Caco-2 (cell line): ENCODE data around the gene RBM11. TPM values are rescaled to one million over a fixed set of nuclear protein-coding genes. Genes with fewer than 3 reads are reported as not detected.
"Not testable (repeated sequence)": the region's sequence is repeated elsewhere in the genome, so short reads cannot be mapped to it uniquely, and the experiment has no call there.

Source experiments
- Bru-seq: library from RNA; stranded (reverse); fragments of 400-500 nt; gene quantifications from one replicate; lab custom pipeline; 2021; lab: Mats Ljungman, UMichigan
- BruChase-seq, 2 experiments: library from RNA; stranded (reverse); fragments of 400-500 nt; gene quantifications; one replicate each; lab custom pipeline; 2021; lab: Mats Ljungman, UMichigan
- BruUV-seq: library from RNA; stranded (reverse); fragments of 400-500 nt; replicated peaks from 2 replicates; lab custom pipeline; 2021; lab: Mats Ljungman, UMichigan
- CTCF ChIA-PET: fragments of 300-600 bp; sonication (Branson Sonifier 250); formaldehyde crosslinking; loops from one replicate; lab custom pipeline; 2022; ENCODE audit warnings: antibody characterized with exemption; lab: Charles Lee
- POLR2A ChIA-PET: fragments of 300-600 bp; sonication (Branson Sonifier 250); formaldehyde crosslinking; loops from one replicate; lab custom pipeline; 2022; ENCODE audit warnings: antibody characterized with exemption; lab: Charles Lee
- DNase-seq, 2 experiments: peaks; one replicate each; pipeline versions ENCODE4 v3.0.0 to v3.0.0-alpha.2; 2020 to 2022
- H3K27me3 ChIP-seq: replicated peaks from 2 replicates; pipeline ENCODE4 v1.6.0; 2011; ENCODE audit warnings: low read length; ENCODE audit not compliant: control insufficient read depth, insufficient read depth
- H3K36me3 ChIP-seq: 2 replicates; pipeline ENCODE4 v1.5.1; 2011; ENCODE audit warnings: low read length; ENCODE audit not compliant: control insufficient read depth, insufficient read depth
- H3K4me1 ChIP-seq: fragments of 250-450 bp; sonication (Bioruptor Pico); 2 replicates; pipeline ENCODE4 v1.5.1; 2020; ENCODE audit warnings: mild to moderate bottlenecking
- H3K4me3 ChIP-seq: 2 replicates; pipeline ENCODE4 v1.5.1; 2011; ENCODE audit warnings: low read depth, mild to moderate bottlenecking, control low read depth, low read length
- H3K9me3 ChIP-seq: fragments of 250-450 bp; sonication (Bioruptor Pico); 2 replicates; pipeline ENCODE4 v1.5.1; 2020; ENCODE audit warnings: mild to moderate bottlenecking, moderate library complexity
- H3K27ac Mint-ChIP-seq: one replicate; pipeline ENCODE4 v1.8.0; 2022; ENCODE audit warnings: mixed read lengths; ENCODE audit not compliant: unreplicated experiment
- H3K27me3 Mint-ChIP-seq: one replicate; pipeline ENCODE4 v1.8.0; 2022; ENCODE audit warnings: mixed read lengths; ENCODE audit not compliant: insufficient read depth, unreplicated experiment
- H3K36me3 Mint-ChIP-seq: one replicate; pipeline ENCODE4 v1.8.0; 2022; ENCODE audit warnings: mild to moderate bottlenecking, mixed read lengths; ENCODE audit not compliant: insufficient read depth, unreplicated experiment
- H3K4me1 Mint-ChIP-seq: one replicate; pipeline ENCODE4 v1.8.0; 2022; ENCODE audit warnings: low read depth, mixed read lengths; ENCODE audit not compliant: unreplicated experiment
- H3K4me3 Mint-ChIP-seq: one replicate; pipeline ENCODE4 v1.8.0; 2022; ENCODE audit warnings: mild to moderate bottlenecking, moderate library complexity, mixed read lengths; ENCODE audit not compliant: unreplicated experiment
- H3K9me3 Mint-ChIP-seq: one replicate; pipeline ENCODE4 v1.8.0; 2022; ENCODE audit warnings: mixed read lengths; ENCODE audit not compliant: unreplicated experiment
- intact Hi-C: fragments of 100-400 bp; cut with micrococcal nuclease; formaldehyde crosslinking; loops from one replicate; pipeline ENCODE4 v1.10.0; 2022; ENCODE audit not compliant: unreplicated experiment
- long read RNA-seq: library from polyadenylated mRNA; stranded (forward); transcript quantifications from one replicate; pipeline ENCODE4 v2.0.0, GENCODE V29; 2022
- total RNA-seq: library from RNA; stranded (reverse); gene quantifications from 2 replicates; pipeline ENCODE4 v1.2.3, GENCODE V29; 2022
- TF ChIP-seq, protein P1 (sequence below), 2 experiments: fragments of 200-600 bp in 1 of 2; IDR thresholded peaks; 1 replicate in 1 of 2; 2 replicates in 1 of 2; pipeline versions ENCODE4 v1.5.1 to v1.8.0; 2011 to 2022; ENCODE audit warnings: antibody characterized with exemption in 1 of 2, control low read depth in 1 of 2, inconsistent platforms in 1 of 2, low read depth in 1 of 2, low read length in 1 of 2, mild to moderate bottlenecking in 1 of 2, moderate library complexity in 1 of 2; ENCODE audit not compliant: insufficient read depth in 1 of 2, severe bottlenecking in 1 of 2, unreplicated experiment in 1 of 2

RBM11 gene, protein sequence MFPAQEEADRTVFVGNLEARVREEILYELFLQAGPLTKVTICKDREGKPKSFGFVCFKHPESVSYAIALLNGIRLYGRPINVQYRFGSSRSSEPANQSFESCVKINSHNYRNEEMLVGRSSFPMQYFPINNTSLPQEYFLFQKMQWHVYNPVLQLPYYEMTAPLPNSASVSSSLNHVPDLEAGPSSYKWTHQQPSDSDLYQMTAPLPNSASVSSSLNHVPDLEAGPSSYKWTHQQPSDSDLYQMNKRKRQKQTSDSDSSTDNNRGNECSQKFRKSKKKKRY
- total RNA-seq (0.61 and 0.74 TPM in 2 replicates), Bru-seq, nascent RNA (percentile 42 among the genes with signal in this experiment), BruChase-seq, experiment 1, labeled RNA remaining after a 2-hour chase (percentile 48 among the genes with signal in this experiment), BruChase-seq, experiment 2, labeled RNA remaining after a 6-hour chase (percentile 36 among the genes with signal in this experiment)
- long read RNA-seq: 0 reads

DNA sequence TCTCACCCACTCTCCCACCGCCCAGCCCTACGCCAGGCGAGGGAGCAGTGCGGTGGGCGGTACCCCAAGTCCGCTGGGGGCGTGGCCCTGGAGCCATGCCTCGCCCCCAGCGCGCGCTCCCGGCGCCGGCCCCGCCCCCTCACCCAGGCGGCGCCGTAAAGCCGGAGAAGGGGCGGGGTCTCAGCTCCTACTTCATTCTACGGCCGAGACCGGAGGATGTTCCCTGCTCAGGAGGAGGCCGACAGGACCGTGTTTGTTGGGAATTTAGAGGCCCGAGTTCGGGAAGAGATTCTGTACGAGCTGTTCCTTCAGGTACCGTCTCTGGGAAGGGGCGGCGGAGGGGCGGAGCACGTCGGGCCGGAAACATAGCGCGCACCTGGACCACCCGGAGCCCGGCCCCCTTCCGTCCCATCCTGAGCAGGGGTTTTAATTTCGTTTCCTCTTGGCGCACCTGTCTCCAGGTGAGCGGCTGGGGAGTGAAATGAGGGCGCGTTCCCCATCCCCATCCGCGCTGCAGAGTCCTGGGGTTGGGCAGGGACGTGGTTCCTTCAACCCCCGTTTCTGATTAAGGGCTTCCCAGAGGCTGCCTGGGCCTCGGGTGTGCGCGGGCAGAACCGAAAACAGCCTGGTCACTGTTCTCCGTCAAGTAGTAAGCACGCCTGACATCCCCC, at the start of gene RBM11:
Gene RBM11 (plus strand): TSS at position 187 of the 671 bp plus-strand sequence. CDS start 30 bp downstream, at position 217.
- no peaks in the 10 kb centered on the region for H3K36me3 Mint-ChIP-seq
- CTCF ChIA-PET: interaction anchor here (0.6 kb wide), 1 partner anchor 70 kb away, joined by 3 read pairs; no protein-coding TSS in a partner anchor
- TF ChIP-seq, protein P1, sequence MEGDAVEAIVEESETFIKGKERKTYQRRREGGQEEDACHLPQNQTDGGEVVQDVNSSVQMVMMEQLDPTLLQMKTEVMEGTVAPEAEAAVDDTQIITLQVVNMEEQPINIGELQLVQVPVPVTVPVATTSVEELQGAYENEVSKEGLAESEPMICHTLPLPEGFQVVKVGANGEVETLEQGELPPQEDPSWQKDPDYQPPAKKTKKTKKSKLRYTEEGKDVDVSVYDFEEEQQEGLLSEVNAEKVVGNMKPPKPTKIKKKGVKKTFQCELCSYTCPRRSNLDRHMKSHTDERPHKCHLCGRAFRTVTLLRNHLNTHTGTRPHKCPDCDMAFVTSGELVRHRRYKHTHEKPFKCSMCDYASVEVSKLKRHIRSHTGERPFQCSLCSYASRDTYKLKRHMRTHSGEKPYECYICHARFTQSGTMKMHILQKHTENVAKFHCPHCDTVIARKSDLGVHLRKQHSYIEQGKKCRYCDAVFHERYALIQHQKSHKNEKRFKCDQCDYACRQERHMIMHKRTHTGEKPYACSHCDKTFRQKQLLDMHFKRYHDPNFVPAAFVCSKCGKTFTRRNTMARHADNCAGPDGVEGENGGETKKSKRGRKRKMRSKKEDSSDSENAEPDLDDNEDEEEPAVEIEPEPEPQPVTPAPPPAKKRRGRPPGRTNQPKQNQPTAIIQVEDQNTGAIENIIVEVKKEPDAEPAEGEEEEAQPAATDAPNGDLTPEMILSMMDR (IDR thresholded peaks at IDR 0.05; ENCODE audit: insufficient read depth in 1 of 2, low read depth in 1 of 2, low read length in 1 of 2, severe bottlenecking in 1 of 2, unreplicated experiment in 1 of 2): no peak
- Histone ChIP-seq H3K36me3 (no peaks in the 10 kb centered on the region), H3K9me3 (no peaks in the 10 kb centered on the region; the same call in 1 of the 2 replicates), H3K4me3 (peak within 1 kb of the TSS; percentile 56), H3K27me3 (no peaks in the 10 kb centered on the region), H3K4me1 (no peaks in the 10 kb centered on the region)
- no TSS peak for BruUV-seq
- H3K4me1 Mint-ChIP-seq: no peaks in the 10 kb centered on the region
- no peaks in the 10 kb centered on the region for H3K9me3 Mint-ChIP-seq
- H3K4me3 Mint-ChIP-seq: peak within 1 kb of the TSS; percentile 78
- POLR2A ChIA-PET: no interaction called here
- H3K27ac Mint-ChIP-seq: no peak within 1 kb of the TSS
- peaks cover 2% of the 10 kb centered on the region for H3K27me3 Mint-ChIP-seq
- intact Hi-C loops: no loop called here
- peak; percentile 72 to 82 for DNase-seq

DNA sequence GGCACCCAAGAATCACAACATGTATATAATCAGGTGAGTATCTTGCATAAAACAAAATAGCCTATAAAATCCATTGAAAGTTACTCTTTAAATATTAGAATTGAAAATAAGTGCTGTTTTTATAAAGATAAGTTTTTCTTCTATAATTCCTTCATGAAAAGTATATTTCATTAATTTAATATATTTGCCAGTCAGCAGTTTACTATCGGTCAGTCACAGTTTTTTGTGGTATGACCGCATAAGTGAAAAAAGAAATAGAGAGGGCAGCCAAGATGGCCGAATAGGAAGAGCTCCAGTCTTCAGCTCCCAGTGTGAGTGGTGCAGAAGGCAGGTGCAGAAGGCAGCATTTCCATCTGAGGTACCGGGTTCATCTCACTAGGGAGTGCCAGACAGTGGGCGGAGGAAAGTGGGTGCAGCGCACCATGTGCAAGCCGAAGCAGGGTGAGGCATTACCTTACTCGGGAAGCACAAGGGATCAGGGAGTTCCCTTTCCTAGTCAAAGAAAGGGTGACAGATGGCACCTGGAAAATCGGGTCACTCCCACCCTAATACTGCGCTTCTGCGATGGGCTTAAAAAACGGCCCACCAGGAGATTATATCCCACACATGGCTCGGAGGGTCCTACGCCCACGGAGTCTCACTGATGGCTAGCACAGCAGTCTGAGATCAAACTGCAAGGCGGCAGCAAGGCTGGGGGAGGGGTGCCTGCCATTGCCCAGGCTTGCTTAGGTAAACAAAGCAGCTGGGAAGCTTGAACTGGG, 49.3 kb upstream of the RBM11 start:
- H3K4me1 Mint-ChIP-seq, H3K27me3 Mint-ChIP-seq, H3K4me1 ChIP-seq, H3K36me3 Mint-ChIP-seq, intact Hi-C loops, H3K27ac Mint-ChIP-seq, H3K36me3 ChIP-seq, H3K9me3 ChIP-seq, H3K9me3 Mint-ChIP-seq, BruUV-seq, H3K27me3 ChIP-seq, POLR2A ChIA-PET: not testable (repeated sequence)
- peak; percentile 19 to 42 for DNase-seq
- CTCF ChIA-PET: interaction anchor here (1.0 kb wide), 1 partner anchor 216 kb away, joined by 3 read pairs; the partner anchor contains the start of gene HSPA13
- H3K4me3 ChIP-seq: peak overlapping the region; percentile 12
- peak overlapping the region; percentile 60 for H3K4me3 Mint-ChIP-seq

GRCh38 chr21:14206222-14206621, 9.7 kb upstream of the RBM11 start:
- no peak for DNase-seq

More at GRCh38 chr21:14206222-14206621, 9.7 kb upstream of the RBM11 start:
- no TSS peak for BruUV-seq
- POLR2A ChIA-PET: no interaction called here
- H3K4me1 Mint-ChIP-seq: no peaks in the 10 kb centered on the region
- H3K9me3 Mint-ChIP-seq: no peaks in the 10 kb centered on the region
- H3K27ac Mint-ChIP-seq: no peak overlapping the region
- TF ChIP-seq, protein P1 (IDR thresholded peaks at IDR 0.05; ENCODE audit: insufficient read depth in 1 of 2, low read depth in 1 of 2, low read length in 1 of 2, severe bottlenecking in 1 of 2, unreplicated experiment in 1 of 2): no peak
- 0 out of 2 replicates have a peak, but pooled peaks cover 2% of the 10 kb centered on the region for H3K9me3 ChIP-seq
- H3K4me3 Mint-ChIP-seq: no peak overlapping the region
- H3K4me3 ChIP-seq: no peak overlapping the region
- H3K4me1 ChIP-seq: no peaks in the 10 kb centered on the region
- H3K36me3 ChIP-seq: no peaks in the 10 kb centered on the region
- CTCF ChIA-PET: no interaction called here
- no peaks in the 10 kb centered on the region for H3K27me3 ChIP-seq
- no peaks in the 10 kb centered on the region for H3K36me3 Mint-ChIP-seq
- intact Hi-C loops: no loop called here
- H3K27me3 Mint-ChIP-seq: peaks cover 3% of the 10 kb centered on the region
